ENCODE measurements around the gene KRTAP10-8. TPM values are rescaled to one million over a fixed set of nuclear protein-coding genes. Genes with fewer than 3 reads are reported as not detected.
"Not testable (repeated sequence)": the region's sequence is repeated elsewhere in the genome, so short reads cannot be mapped to it uniquely, and the experiment has no call there.

KRTAP10-8 gene
- total RNA-seq, 2 donors from 2014 or later = not detected

DNA sequence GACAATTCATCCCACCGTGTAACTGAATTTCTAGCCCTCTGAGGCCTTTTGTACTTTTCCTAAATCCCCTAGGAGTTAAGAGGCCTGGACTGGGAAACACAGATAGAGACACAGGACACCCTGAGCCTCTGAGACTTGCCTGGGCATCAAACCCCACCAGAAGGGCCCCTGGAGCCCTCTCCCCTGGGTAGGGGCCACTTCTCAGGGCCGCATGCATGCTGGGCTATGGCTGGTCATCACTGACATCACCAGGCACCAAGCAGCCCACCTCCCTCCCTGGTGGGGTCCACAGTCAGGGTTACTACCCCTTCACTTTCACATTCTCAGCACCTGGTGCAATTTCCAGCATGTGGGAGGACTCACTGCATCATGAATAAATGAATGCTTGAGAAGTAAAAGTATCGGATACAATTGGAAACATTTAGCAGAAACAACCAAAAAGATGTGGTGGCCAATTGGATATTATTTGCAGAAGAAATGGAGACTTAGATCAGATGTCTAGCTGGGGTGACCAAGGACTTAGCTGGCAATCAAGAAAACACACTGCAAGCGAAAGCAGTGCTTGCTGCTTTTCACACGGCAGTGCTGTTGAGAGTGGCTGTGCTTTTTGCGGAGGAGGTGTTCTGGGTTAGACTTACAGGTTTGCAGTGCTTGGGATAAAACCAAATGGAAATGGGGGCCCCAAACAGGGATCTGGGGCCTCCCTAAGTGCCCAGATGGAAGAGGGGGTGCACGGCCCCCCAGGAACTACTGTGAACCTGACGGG lies 12.4 kb upstream of the KRTAP10-8 start:
- Histone ChIP-seq H3K36me3 (no peaks in the 10 kb centered on the region), H3K27me3 (no peaks in the 10 kb centered on the region), H3K9me3 (no peaks in the 10 kb centered on the region), H3K27ac (no peak overlapping the region), H3K9ac (ENCODE audit: low read depth in 2 of 2, low read length in 2 of 2) (no peak overlapping the region), H3K4me3 (no peak overlapping the region), H3K4me1 (no peaks in the 10 kb centered on the region)
- TF ChIP-seq, protein P1, sequence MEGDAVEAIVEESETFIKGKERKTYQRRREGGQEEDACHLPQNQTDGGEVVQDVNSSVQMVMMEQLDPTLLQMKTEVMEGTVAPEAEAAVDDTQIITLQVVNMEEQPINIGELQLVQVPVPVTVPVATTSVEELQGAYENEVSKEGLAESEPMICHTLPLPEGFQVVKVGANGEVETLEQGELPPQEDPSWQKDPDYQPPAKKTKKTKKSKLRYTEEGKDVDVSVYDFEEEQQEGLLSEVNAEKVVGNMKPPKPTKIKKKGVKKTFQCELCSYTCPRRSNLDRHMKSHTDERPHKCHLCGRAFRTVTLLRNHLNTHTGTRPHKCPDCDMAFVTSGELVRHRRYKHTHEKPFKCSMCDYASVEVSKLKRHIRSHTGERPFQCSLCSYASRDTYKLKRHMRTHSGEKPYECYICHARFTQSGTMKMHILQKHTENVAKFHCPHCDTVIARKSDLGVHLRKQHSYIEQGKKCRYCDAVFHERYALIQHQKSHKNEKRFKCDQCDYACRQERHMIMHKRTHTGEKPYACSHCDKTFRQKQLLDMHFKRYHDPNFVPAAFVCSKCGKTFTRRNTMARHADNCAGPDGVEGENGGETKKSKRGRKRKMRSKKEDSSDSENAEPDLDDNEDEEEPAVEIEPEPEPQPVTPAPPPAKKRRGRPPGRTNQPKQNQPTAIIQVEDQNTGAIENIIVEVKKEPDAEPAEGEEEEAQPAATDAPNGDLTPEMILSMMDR (IDR thresholded peaks at IDR 0.05) = no peak
- no peak for DNase-seq
- intact Hi-C loops (cut with DNase I) = no loop called here

- H3K36me3 ChIP-seq; H3K27ac ChIP-seq; intact Hi-C loops (cut with DNase I); DNase-seq; H3K27me3 ChIP-seq; H3K4me1 ChIP-seq; H3K4me3 ChIP-seq; H3K9ac ChIP-seq (ENCODE audit: low read depth in 2 of 2, low read length in 2 of 2); H3K9me3 ChIP-seq: not testable (repeated sequence)
Measured at GRCh38 chr21:44600118-44600978, 11.5 kb upstream of the KRTAP10-8 start, which contains the start of gene KRTAP10-7. Gene KRTAP10-7 (plus strand): TSS chr21:44600597. CDS start chr21:44600622, 25 bp downstream.

- H3K36me3 ChIP-seq; H3K9ac ChIP-seq (ENCODE audit: low read depth in 2 of 2, low read length in 2 of 2); H3K27ac ChIP-seq; H3K27me3 ChIP-seq; H3K4me1 ChIP-seq; H3K9me3 ChIP-seq; DNase-seq; H3K4me3 ChIP-seq; intact Hi-C loops (cut with DNase I): not testable (repeated sequence)
Measured at GRCh38 chr21:44601091-44601490, 10.8 kb upstream of the KRTAP10-8 start.

GRCh38 chr21:44601596-44602462 lies 10.1 kb upstream of the KRTAP10-8 start:
- intact Hi-C loops (cut with DNase I) = no loop called here
- no peak overlapping the region for H3K9ac ChIP-seq (ENCODE audit: low read depth in 2 of 2, low read length in 2 of 2)
- H3K36me3 ChIP-seq = no peaks in the 10 kb centered on the region
- no peak overlapping the region for H3K27ac ChIP-seq
- DNase-seq = no peak
- no peak overlapping the region for H3K4me3 ChIP-seq
- H3K4me1 ChIP-seq = no peaks in the 10 kb centered on the region
- no peaks in the 10 kb centered on the region for H3K27me3 ChIP-seq
- no peaks in the 10 kb centered on the region for H3K9me3 ChIP-seq
- TF ChIP-seq, protein P1 (IDR thresholded peaks at IDR 0.05) = no peak

GRCh38 chr21:44602463-44602850 lies 9.4 kb upstream of the KRTAP10-8 start:
- no peaks in the 10 kb centered on the region for H3K27me3 ChIP-seq
- TF ChIP-seq, protein P1 (IDR thresholded peaks at IDR 0.05) = no peak
- no peak overlapping the region for H3K9ac ChIP-seq (ENCODE audit: low read depth in 2 of 2, low read length in 2 of 2)
- intact Hi-C loops (cut with DNase I) = no loop called here
- H3K4me3 ChIP-seq = no peak overlapping the region
- no peak for DNase-seq
- no peaks in the 10 kb centered on the region for H3K4me1 ChIP-seq
- H3K9me3 ChIP-seq = no peaks in the 10 kb centered on the region
- no peaks in the 10 kb centered on the region for H3K36me3 ChIP-seq
- no peak overlapping the region for H3K27ac ChIP-seq

Data from colonic mucosa (tissue), 4 donors.